Pericardium fibroblast (primary cell): ENCODE measurements around the gene ZNF493. TPM values are rescaled to one million over a fixed set of nuclear protein-coding genes. Genes with fewer than 3 reads are reported as not detected.

Experiments
- total RNA-seq: library from RNA; depleted of rRNA; stranded (reverse); fragments of >200 nt; gene quantifications from 2 replicates; pipeline ENCODE4 v1.2.3, GENCODE V29; 2015

ZNF493 gene
- total RNA-seq: 2.3 and 3.3 TPM in 2 replicates

DNA sequence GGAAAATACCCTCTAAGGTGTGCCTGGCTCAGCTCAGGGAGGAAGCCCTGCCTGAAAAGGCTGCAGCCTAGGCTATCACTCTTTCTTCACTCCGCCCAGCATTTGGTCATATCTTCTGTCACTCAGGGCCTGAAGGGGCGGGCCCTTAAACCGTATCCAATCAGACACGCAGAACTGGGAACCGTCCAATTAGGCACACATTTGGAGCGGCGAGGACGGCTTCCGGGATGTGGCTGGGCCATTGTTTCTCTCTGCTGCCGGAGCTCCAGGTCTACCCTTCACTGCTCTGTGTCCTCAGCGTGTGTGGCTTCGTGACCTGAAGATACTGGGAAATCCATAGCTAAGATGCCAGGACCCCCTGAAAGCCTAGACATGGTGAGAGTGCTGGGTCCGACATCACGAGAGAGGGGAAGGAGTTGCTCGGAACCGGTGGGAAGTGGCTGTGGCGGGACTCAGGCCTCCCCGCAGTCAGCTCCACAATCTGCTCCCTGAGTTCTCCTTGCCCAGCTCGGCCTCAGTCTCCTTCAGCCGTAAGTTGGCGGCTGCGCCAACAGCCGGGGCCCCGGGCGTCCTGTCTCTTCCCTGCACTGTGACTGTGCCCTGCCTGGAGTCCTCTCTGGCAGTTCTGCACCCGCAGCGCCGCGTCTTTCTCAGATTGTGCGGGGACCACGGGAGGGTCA, at the start of gene ZNF493:
Gene ZNF493 (plus strand): TSS at position 241 of the 680 bp plus-strand sequence. CDS start 105 bp downstream, at position 346.

DNA sequence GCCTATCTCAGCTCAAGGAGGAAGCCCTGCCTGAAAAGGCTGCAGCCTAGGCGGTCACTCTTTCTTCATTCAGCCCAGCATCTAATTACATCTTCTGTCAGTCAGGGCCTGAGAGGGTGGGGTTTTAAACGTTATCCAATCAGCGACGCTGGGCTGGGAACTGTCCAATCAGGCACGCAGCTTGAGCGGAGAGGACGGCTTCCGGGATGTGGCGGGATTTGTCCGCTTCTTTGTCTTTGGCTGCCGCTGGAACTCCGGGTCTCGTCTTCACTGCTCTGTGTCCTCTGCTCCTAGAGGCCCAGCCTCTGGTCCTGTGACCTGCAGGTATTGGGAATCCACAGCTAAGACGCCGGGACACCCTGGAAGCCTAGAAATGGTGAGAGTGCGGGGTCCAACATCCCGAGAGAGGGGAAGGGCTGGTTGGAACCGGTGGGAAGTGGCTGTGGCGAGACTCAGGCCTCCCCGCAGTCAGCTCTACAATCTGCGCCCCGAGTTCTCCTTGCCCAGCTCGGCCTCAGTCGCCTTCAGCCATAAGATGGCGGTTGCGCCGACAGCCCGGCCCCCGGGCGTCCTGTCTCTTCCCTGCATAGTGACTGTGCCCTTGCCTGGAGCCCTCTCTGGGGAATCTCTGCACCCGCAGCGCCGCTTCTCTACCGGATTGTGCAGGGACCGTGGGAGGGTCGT, 38.0 kb upstream of the ZNF493 start, which contains the start of gene ZNF738:
Gene ZNF738 (plus strand): TSS at position 233 of the 684 bp plus-strand sequence. CDS start 141 bp downstream, at position 374.

Other genes with a start within 250 kb of the ZNF493 start
- gene ZNF708, start 67.7 kb upstream of the ZNF493 start, total RNA-seq: 1.1 and 4.1 TPM in 2 replicates
- gene ZNF738, start 38.1 kb upstream of the ZNF493 start, total RNA-seq: 1.2 and 3.4 TPM in 2 replicates
- 3.9 and 6.0 TPM in 2 replicates for gene ZNF429, start 108.5 kb downstream of the ZNF493 start, total RNA-seq